Keratinocyte (primary cell): ENCODE data around the gene TPST2. TPM values are rescaled to one million over a fixed set of nuclear protein-coding genes. Genes with fewer than 3 reads are reported as not detected.

Experiments
- DNase-seq: peaks from one replicate; pipeline ENCODE4 v3.0.0-alpha.2; 2011; ENCODE audit warnings: low read depth, missing footprints, low spot score
- FAIRE-seq: peaks from 2 replicates; lab custom pipeline; 2011; peaks lifted over from hg19 to GRCh38; lab: Jason Lieb, UNC
- H2AFZ ChIP-seq: 2 replicates; pipeline ENCODE4 v1.6.0; 2012; ENCODE audit warnings: low read length, control low read depth, inconsistent platforms; ENCODE audit not compliant: control insufficient read depth
- H3K27ac ChIP-seq: 2 replicates; pipeline ENCODE4 v1.5.1; 2011; ENCODE audit warnings: low read length; ENCODE audit not compliant: control insufficient read depth, insufficient read depth
- H3K27me3 ChIP-seq: 3 replicates; pipeline ENCODE4 v1.6.0; 2011; ENCODE audit warnings: low read length; ENCODE audit not compliant: control insufficient read depth, insufficient read depth; ENCODE audit errors: extremely low read depth
- H3K36me3 ChIP-seq, 2 experiments: 2 replicates in 1 of 2; 3 replicates in 1 of 2; pipeline ENCODE4 v1.5.1; 2011; ENCODE audit warnings: low read length in 2 of 2, mild to moderate bottlenecking in 1 of 2; ENCODE audit not compliant: control insufficient read depth in 2 of 2, insufficient read depth in 2 of 2; ENCODE audit errors: extremely low read depth in 1 of 2
- H3K4me1 ChIP-seq: 3 replicates; pipeline ENCODE4 v1.5.1; 2011; ENCODE audit warnings: low read length; ENCODE audit not compliant: control insufficient read depth, insufficient read depth; ENCODE audit errors: extremely low read depth
- H3K4me2 ChIP-seq: 3 replicates; pipeline ENCODE4 v1.6.0; 2011; ENCODE audit warnings: low read depth, low read length; ENCODE audit not compliant: control insufficient read depth, insufficient read depth; ENCODE audit errors: extremely low read depth
- H3K4me3 ChIP-seq, 3 experiments: fragments of 200-600 bp in 1 of 3; sonication (generic) in 1 of 3; 2 replicates in 2 of 3; 3 replicates in 1 of 3; pipeline ENCODE4 v1.5.1; 2011 to 2016; ENCODE audit warnings: low read length in 3 of 3, mild to moderate bottlenecking in 3 of 3, control low read depth in 2 of 3, inconsistent platforms in 1 of 3, low read depth in 1 of 3, mixed read lengths in 1 of 3, mixed run types in 1 of 3, moderate library complexity in 1 of 3; ENCODE audit not compliant: control insufficient read depth in 2 of 3, insufficient read depth in 2 of 3; ENCODE audit errors: extremely low read depth in 1 of 3
- H3K79me2 ChIP-seq: 2 replicates; pipeline ENCODE4 v1.6.0; 2012; ENCODE audit warnings: low read length; ENCODE audit not compliant: control insufficient read depth, insufficient read depth
- H3K9ac ChIP-seq: 3 replicates; pipeline ENCODE4 v1.6.0; 2011; ENCODE audit warnings: low read length; ENCODE audit not compliant: control insufficient read depth, insufficient read depth; ENCODE audit errors: extremely low read depth
- H3K9me1 ChIP-seq: 3 replicates; pipeline ENCODE4 v1.6.0; 2011; ENCODE audit warnings: low read length; ENCODE audit not compliant: control insufficient read depth, insufficient read depth; ENCODE audit errors: extremely low read depth
- H3K9me3 ChIP-seq: 2 replicates; pipeline ENCODE4 v1.5.1; 2012; ENCODE audit warnings: low read depth, low read length; ENCODE audit not compliant: control insufficient read depth
- H4K20me1 ChIP-seq: 3 replicates; pipeline ENCODE4 v1.6.0; 2011; ENCODE audit warnings: low read length; ENCODE audit not compliant: control insufficient read depth, insufficient read depth; ENCODE audit errors: extremely low read depth
- EZH2 ChIP-seq: IDR thresholded peaks from one replicate; pipeline ENCODE4 v1.6.1; 2012; ENCODE audit warnings: inconsistent platforms, mild to moderate bottlenecking, low read length, moderate library complexity
- dilution Hi-C: fragments of 300-500 bp; cut with MboI; formaldehyde crosslinking; loops from one replicate; pipeline ENCODE4 v1.7.0; 2020; ENCODE audit warnings: low sequenced_read_pairs; ENCODE audit not compliant: extremely low pct_ligation_motif_present
- polyA plus RNA-seq, 5 experiments: library from polyadenylated mRNA; depleted of rRNA in 3 of 5; stranded (reverse) in 3 of 5; stranded (forward) in 1 of 5; unstranded in 1 of 5; fragments of >200 nt; gene quantifications; 1 replicate in 1 of 5; 2 replicates in 3 of 5; 3 replicates in 1 of 5; pipeline versions ENCODE4 v1.2.1 to v1.2.3, GENCODE V29; 2011 to 2012; ENCODE audit warnings: missing spikeins in 2 of 5, low read depth in 1 of 5, low replicate concordance in 1 of 5
- TF ChIP-seq, protein P1 (sequence below), 3 experiments: IDR thresholded peaks in 1 of 3; conservative IDR thresholded peaks in 1 of 3; optimal IDR thresholded peaks in 1 of 3; 2 replicates in 2 of 3; 3 replicates in 1 of 3; pipeline versions ENCODE3 to v1.5.1; 2011; ENCODE audit warnings: low read length in 3 of 3, mild to moderate bottlenecking in 3 of 3, moderate library complexity in 2 of 3, control low read depth in 1 of 3, inconsistent platforms in 1 of 3; ENCODE audit not compliant: insufficient read depth in 2 of 3; ENCODE audit errors: extremely low read depth in 1 of 3

Gene TPST2
- polyA plus RNA-seq, 1 donor (not counting 4 experiments of a cell fraction or from before 2014, with no cell fraction given): 22.4 TPM

DNA sequence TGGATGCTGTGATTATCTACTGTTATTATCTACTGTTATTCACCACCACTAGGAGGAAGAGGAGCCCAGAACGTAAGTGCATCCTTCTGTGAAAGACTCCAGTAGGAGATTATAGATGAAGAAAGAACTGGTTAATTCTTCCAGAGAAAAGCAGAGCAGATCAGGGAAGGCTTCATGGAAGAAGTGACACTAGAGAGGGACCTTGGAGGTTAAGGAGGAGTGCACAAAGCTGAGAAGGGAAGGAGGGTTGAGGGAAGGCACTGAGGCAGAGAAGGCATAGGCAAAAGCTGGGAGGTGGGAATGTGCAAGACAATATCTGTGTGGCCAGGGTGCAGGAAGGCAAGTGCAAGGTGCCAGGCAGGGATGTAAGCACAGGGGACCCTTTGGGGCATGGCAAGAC is 14.4 kb upstream of the TPST2 start:
- Histone ChIP-seq H3K27me3 (peaks cover 4% of the 10 kb centered on the region), H3K4me1 (no peaks in the 10 kb centered on the region), H3K9me1 (no peaks in the 10 kb centered on the region), H3K4me2 (no peak overlapping the region), H3K9ac (no peak overlapping the region), H2AFZ (no peak overlapping the region), H3K79me2 (no peaks in the 10 kb centered on the region), H3K36me3 (no peaks in the 10 kb centered on the region), H4K20me1 (no peaks in the 10 kb centered on the region), H3K27ac (no peak overlapping the region), H3K4me3 (no peak overlapping the region), H3K9me3 (no peaks in the 10 kb centered on the region)
- TF ChIP-seq, protein P1, sequence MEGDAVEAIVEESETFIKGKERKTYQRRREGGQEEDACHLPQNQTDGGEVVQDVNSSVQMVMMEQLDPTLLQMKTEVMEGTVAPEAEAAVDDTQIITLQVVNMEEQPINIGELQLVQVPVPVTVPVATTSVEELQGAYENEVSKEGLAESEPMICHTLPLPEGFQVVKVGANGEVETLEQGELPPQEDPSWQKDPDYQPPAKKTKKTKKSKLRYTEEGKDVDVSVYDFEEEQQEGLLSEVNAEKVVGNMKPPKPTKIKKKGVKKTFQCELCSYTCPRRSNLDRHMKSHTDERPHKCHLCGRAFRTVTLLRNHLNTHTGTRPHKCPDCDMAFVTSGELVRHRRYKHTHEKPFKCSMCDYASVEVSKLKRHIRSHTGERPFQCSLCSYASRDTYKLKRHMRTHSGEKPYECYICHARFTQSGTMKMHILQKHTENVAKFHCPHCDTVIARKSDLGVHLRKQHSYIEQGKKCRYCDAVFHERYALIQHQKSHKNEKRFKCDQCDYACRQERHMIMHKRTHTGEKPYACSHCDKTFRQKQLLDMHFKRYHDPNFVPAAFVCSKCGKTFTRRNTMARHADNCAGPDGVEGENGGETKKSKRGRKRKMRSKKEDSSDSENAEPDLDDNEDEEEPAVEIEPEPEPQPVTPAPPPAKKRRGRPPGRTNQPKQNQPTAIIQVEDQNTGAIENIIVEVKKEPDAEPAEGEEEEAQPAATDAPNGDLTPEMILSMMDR (optimal IDR thresholded peaks at IDR 0.05 in 1 of 3, IDR thresholded peaks at IDR 0.05 in 1 of 3, conservative IDR thresholded peaks at IDR 0.05 in 1 of 3; ENCODE audit: extremely low read depth in 1 of 3, insufficient read depth in 2 of 3, low read length in 3 of 3): no peak
- no peak for TF ChIP-seq EZH2
- dilution Hi-C loops: no loop called here
- no peak for DNase-seq
- FAIRE-seq: no peak

DNA sequence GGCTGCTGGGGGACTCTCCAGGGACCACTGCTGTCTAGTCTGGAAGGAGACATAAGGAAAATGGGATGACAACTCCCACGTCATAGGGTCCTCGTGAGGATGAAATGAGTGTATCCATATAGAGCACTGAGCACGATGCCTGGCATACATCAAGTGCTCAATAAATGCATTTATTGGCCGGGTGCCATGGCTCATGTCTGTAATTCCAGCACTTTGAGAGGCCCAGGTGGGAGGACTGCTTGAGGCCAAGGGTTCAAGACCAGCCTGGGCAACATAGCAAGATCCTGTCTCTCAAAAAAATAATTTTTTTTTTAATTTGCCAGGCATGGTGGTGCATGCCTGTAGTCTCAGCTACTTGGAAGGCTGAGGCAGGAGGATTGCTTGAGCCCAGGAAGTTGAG is 12.2 kb upstream of the TPST2 start:
- Histone ChIP-seq H3K4me3 (no peak overlapping the region), H3K27ac (no peak overlapping the region), H3K79me2 (no peaks in the 10 kb centered on the region), H3K4me2 (no peak overlapping the region), H3K9ac (no peak overlapping the region), H3K36me3 (no peaks in the 10 kb centered on the region), H3K4me1 (peaks cover 5% of the 10 kb centered on the region), H2AFZ (no peak overlapping the region), H4K20me1 (no peaks in the 10 kb centered on the region), H3K9me3 (no peaks in the 10 kb centered on the region), H3K9me1 (no peaks in the 10 kb centered on the region), H3K27me3 (no peaks in the 10 kb centered on the region)
- DNase-seq (no peak), FAIRE-seq (no peak)
- TF ChIP-seq, protein P1 (optimal IDR thresholded peaks at IDR 0.05 in 1 of 3, IDR thresholded peaks at IDR 0.05 in 1 of 3, conservative IDR thresholded peaks at IDR 0.05 in 1 of 3; ENCODE audit: extremely low read depth in 1 of 3, insufficient read depth in 2 of 3, low read length in 3 of 3): no peak
- TF ChIP-seq EZH2: no peak
- dilution Hi-C loops: no loop called here
